Suprapubic skin (tissue), 3 donors: ENCODE results near the gene UBFD1.

ENCODE experiments used
- POLR2A ChIP-seq, 2 donors: fragments of 450-650 bp; IDR thresholded peaks; one replicate each; pipeline ENCODE4 v1.6.1; 2017; ENCODE audit warnings: antibody characterized with exemption in 2 of 2, mild to moderate bottlenecking in 2 of 2, moderate library complexity in 2 of 2
- TF ChIP-seq, protein P1 (sequence below), 2 donors: fragments of 200-600 bp in 1 of 2; fragments of 450-650 bp in 1 of 2; sonication (generic) in 1 of 2; IDR thresholded peaks; one replicate each; pipeline ENCODE4 v1.5.1; 2016 to 2019; ENCODE audit warnings: antibody characterized with exemption in 2 of 2, mild to moderate bottlenecking in 1 of 2, moderate library complexity in 1 of 2

DNA sequence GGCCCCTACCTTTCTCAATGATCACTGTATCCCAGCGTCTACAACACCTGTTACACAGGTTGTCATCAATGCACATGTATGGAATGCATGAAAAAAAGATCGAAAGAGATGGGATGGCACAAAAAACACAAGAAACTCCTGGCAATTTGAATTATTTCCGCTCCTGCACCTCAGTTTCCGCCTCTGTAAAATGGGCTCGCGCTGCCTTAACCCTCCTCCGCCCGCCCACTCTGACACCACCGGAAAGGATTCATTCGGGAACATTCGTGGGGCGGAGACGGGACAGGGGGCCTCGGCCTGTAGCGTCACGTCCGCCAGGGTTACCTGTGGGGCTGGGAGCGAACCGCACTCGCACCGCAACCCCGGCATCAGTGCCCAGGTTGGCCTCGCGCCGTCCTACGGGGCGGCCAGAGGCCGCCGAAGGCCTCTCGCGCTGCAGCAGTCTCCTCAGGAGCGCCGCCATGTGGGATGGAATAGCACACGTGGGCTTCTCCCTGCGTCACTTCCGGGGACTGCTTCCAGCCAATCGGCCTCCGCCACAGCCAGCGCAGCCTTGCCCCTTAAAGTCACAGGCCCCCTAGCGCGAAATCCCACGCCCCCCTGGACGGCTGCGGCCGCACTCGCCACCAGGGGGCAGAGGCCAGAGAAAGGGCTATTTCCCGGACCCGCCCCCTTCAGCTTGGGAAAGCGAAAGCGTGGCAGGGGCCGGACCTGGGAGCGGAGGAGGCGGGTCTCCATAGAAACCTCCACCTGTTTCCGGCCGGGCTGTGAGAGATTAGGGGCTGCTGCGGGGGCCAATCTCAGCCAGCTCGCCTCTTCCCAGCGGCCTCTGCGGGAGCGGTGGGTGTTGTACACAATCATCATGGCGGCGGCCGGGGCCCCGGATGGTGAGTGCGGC is at the start of gene UBFD1, which contains the start of gene EARS2:
- no peak for TF ChIP-seq POLR2A (IDR thresholded peaks at IDR 0.05)
- TF ChIP-seq, protein P1, sequence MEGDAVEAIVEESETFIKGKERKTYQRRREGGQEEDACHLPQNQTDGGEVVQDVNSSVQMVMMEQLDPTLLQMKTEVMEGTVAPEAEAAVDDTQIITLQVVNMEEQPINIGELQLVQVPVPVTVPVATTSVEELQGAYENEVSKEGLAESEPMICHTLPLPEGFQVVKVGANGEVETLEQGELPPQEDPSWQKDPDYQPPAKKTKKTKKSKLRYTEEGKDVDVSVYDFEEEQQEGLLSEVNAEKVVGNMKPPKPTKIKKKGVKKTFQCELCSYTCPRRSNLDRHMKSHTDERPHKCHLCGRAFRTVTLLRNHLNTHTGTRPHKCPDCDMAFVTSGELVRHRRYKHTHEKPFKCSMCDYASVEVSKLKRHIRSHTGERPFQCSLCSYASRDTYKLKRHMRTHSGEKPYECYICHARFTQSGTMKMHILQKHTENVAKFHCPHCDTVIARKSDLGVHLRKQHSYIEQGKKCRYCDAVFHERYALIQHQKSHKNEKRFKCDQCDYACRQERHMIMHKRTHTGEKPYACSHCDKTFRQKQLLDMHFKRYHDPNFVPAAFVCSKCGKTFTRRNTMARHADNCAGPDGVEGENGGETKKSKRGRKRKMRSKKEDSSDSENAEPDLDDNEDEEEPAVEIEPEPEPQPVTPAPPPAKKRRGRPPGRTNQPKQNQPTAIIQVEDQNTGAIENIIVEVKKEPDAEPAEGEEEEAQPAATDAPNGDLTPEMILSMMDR (IDR thresholded peaks at IDR 0.05) = peak; percentile 77 to 95
